ENCODE data around the gene PTCH1.

DNA sequence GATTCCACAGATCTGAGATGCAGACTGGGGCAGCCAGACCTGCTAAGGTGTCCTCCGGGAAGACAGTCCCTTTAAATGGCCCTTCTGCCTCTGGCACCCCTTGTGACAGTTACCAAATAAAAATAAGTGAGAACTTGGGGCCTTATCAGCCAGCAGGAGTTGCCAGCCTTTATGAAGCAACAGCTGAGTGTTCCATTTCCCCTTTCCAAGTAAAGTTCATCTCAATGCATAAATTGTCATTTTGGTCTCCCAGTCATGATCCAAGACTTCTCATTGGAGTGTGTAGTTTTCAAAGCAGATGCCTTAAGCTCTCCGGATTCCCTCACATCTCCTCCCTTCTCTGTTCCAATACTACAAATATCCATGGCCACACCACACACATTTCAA, 4.1 kb downstream of the PTCH1 start:
- TF ChIP-seq POLR2A (IDR thresholded peaks at IDR 0.05) (no peak), POLR2AphosphoS5 (IDR thresholded peaks at IDR 0.05; ENCODE audit: insufficient read depth in 1 of 2, low read depth in 1 of 2) (no peak)
- TF ChIP-seq, protein P1, sequence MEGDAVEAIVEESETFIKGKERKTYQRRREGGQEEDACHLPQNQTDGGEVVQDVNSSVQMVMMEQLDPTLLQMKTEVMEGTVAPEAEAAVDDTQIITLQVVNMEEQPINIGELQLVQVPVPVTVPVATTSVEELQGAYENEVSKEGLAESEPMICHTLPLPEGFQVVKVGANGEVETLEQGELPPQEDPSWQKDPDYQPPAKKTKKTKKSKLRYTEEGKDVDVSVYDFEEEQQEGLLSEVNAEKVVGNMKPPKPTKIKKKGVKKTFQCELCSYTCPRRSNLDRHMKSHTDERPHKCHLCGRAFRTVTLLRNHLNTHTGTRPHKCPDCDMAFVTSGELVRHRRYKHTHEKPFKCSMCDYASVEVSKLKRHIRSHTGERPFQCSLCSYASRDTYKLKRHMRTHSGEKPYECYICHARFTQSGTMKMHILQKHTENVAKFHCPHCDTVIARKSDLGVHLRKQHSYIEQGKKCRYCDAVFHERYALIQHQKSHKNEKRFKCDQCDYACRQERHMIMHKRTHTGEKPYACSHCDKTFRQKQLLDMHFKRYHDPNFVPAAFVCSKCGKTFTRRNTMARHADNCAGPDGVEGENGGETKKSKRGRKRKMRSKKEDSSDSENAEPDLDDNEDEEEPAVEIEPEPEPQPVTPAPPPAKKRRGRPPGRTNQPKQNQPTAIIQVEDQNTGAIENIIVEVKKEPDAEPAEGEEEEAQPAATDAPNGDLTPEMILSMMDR (IDR thresholded peaks at IDR 0.05) = no peak
